Neural crest cell (in vitro differentiated cells): Measurements from ENCODE around the gene BDH2. TPM values are rescaled to one million over a fixed set of nuclear protein-coding genes. Genes with fewer than 3 reads are reported as not detected.

Experiments used
- DNase-seq: peaks from one replicate; pipeline ENCODE4 v3.0.0; 2021; ENCODE audit warnings: low read depth, mixed read lengths, low spot score
- H3K27ac Mint-ChIP-seq: one replicate; pipeline ENCODE4 v1.8.0; 2021; ENCODE audit warnings: mild to moderate bottlenecking, mixed read lengths; ENCODE audit not compliant: unreplicated experiment
- H3K27me3 Mint-ChIP-seq: 2 replicates; pipeline ENCODE4 v1.8.0; 2021; ENCODE audit warnings: low read depth, mild to moderate bottlenecking, mixed read lengths
- H3K36me3 Mint-ChIP-seq: 2 replicates; pipeline ENCODE4 v1.8.0; 2021; ENCODE audit warnings: low read depth, mild to moderate bottlenecking, mixed read lengths
- H3K4me1 Mint-ChIP-seq: 2 replicates; pipeline ENCODE4 v1.8.0; 2021; ENCODE audit warnings: mixed read lengths
- H3K4me3 Mint-ChIP-seq: one replicate; pipeline ENCODE4 v1.8.0; 2021; ENCODE audit warnings: mild to moderate bottlenecking, mixed read lengths
- H3K9me3 Mint-ChIP-seq: 2 replicates; pipeline ENCODE4 v1.8.0; 2021; ENCODE audit warnings: mixed read lengths
- CTCF ChIP-seq: fragments of 200-600 bp; sonication (generic); conservative IDR thresholded peaks from 2 replicates; pipeline ENCODE4 v1.5.0; 2021; ENCODE audit warnings: antibody characterized with exemption, mild to moderate bottlenecking
- total RNA-seq: library from RNA; stranded (reverse); gene quantifications from 2 replicates; pipeline ENCODE4 v1.2.1, GENCODE V29; 2021

The BDH2 gene
- total RNA-seq, 1 donor from 2014 or later = 70.7 TPM

- peak overlapping the region; percentile 39 for H3K4me3 Mint-ChIP-seq
- H3K27me3 Mint-ChIP-seq = no peaks in the 10 kb centered on the region
- peaks cover 3% of the 10 kb centered on the region for H3K36me3 Mint-ChIP-seq
- H3K9me3 Mint-ChIP-seq = no peaks in the 10 kb centered on the region
- no peak for TF ChIP-seq CTCF
- peaks cover 48% of the 10 kb centered on the region for H3K4me1 Mint-ChIP-seq
- H3K27ac Mint-ChIP-seq = no peak overlapping the region
- no peak for DNase-seq
Observed at GRCh38 chr4:103097112-103097511, 2.5 kb downstream of the BDH2 start.

- no peak for TF ChIP-seq CTCF
- Mint-ChIP-seq H3K27ac (no peak overlapping the region), H3K9me3 (no peaks in the 10 kb centered on the region), H3K4me1 (peaks cover 43% of the 10 kb centered on the region), H3K36me3 (peaks cover 3% of the 10 kb centered on the region), H3K4me3 (no peak overlapping the region), H3K27me3 (no peaks in the 10 kb centered on the region)
- no peak for DNase-seq
Observed at GRCh38 chr4:103095080-103095479, 4.6 kb downstream of the BDH2 start.

GRCh38 chr4:103092245-103092644, 7.4 kb downstream of the BDH2 start:
- no peak overlapping the region for H3K4me3 Mint-ChIP-seq

GRCh38 chr4:103091601-103092223, 7.9 kb downstream of the BDH2 start:
- Mint-ChIP-seq H3K27me3 (no peaks in the 10 kb centered on the region), H3K4me1 (peaks cover 13% of the 10 kb centered on the region), H3K27ac (no peak overlapping the region), H3K9me3 (no peaks in the 10 kb centered on the region), H3K36me3 (peaks cover 11% of the 10 kb centered on the region), H3K4me3 (no peak overlapping the region)
- peak; percentile 74 for TF ChIP-seq CTCF
- DNase-seq = peak; percentile 21

More at GRCh38 chr4:103092245-103092644, 7.4 kb downstream of the BDH2 start:
- H3K4me1 Mint-ChIP-seq = peaks cover 18% of the 10 kb centered on the region
- no peak for DNase-seq
- peaks cover 6% of the 10 kb centered on the region for H3K36me3 Mint-ChIP-seq
- no peaks in the 10 kb centered on the region for H3K27me3 Mint-ChIP-seq
- H3K27ac Mint-ChIP-seq = no peak overlapping the region
- TF ChIP-seq CTCF = no peak
- no peaks in the 10 kb centered on the region for H3K9me3 Mint-ChIP-seq

GRCh38 chr4:103089481-103089880, 10.2 kb downstream of the BDH2 start:
- Mint-ChIP-seq H3K4me1 (no peaks in the 10 kb centered on the region), H3K27ac (no peak overlapping the region)
- no peak for DNase-seq

More at GRCh38 chr4:103089481-103089880, 10.2 kb downstream of the BDH2 start:
- TF ChIP-seq CTCF = no peak
- Mint-ChIP-seq H3K9me3 (no peaks in the 10 kb centered on the region), H3K4me3 (no peak overlapping the region), H3K27me3 (no peaks in the 10 kb centered on the region), H3K36me3 (peaks cover 11% of the 10 kb centered on the region)
